Activated gamma-delta T cell treated with anti-CD3 and anti-CD28 coated beads, Interleukin-2, amount 50 U/mL, for 16 hours (primary cell): ENCODE results near the gene RNLS.

Source experiments
- DNase-seq: peaks from one replicate; pipeline ENCODE4 v3.0.0-alpha.2; 2020; ENCODE audit warnings: low read depth

RNLS gene

DNA sequence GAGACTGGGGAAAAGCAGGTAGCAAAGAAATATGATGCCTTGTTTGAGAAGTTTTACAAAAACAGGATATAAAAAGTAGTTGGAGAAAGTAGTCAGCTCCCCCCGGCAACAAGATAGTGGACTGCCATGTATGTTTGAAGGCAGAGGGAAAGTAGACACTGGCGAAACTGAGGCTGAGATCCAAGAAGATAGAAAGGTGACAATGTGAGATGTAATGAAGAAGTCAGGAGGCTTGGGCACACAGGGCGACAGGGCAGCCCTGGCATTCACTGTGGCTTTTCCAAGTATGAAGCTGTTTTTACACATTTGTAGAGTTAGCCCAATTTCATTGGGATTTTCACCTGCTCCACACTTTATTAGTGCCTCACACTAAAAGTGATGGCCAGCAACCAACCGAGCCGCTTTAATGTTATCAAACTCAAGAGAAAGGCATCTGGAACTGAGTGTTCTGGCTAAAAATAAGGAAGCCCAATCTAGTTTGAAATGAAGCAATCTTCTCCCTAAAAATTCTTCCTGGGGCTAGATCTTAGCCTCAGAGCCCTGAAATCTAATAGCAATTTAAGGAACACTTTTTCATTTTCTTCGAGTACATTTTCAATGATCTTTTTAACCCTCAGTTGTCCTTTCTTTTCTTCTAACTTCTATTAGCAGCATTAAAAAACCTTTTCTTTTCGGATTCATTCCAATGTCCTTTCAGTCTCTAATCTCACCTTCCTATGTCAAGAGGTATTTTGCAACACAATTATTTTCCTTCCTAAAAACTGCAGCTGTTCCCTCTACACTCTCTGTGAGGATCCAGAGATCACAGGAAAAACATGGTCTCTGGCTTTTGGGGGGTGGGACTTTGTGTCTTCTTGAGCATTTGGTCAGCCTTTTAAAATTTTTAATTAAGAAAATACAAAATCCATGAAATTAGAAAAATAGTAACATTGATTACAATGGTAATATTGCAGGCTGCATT is 108.0 kb downstream of the RNLS start:
- DNase-seq: no peak

DNA sequence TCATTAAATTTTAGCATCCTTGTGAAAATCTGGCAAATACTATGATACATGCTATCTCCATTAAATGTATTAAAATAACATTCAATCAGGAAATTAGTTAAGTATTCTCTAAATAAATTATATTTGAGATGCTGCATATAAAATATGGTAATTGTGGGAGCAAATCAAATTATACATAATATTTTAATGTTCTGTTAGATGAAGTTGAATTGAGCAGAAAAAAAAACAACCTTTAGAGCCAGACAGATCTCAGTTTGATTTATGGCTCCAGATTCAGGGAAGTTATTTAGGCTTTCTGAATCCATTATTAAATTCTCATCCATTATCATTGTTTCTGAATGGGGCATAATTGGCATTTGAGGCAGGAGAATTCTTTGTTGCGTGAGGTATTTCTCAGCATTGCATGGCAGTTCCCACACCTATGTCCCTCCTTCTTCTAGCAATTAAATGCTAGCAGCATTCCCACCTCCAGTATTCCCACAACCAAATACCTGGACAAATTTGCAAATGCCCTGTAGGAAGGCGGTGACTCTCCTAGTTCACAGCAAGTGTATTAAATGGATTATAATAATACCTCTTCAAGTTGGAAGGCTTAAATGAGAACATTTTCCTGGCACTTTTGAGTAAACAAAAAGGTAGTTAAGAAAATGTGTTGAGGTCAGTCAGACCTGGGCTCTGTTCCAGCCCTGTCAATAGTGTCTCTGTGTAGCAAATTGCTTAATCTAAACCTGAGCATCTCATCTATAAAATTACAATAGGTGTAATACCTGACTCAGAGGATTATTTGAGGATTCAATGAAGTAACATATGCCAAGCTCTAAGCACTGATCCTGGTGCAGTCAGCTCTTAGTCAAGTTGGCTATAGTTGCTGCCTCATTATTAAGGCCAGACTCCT is 108.9 kb downstream of the RNLS start:
- DNase-seq: no peak

DNA sequence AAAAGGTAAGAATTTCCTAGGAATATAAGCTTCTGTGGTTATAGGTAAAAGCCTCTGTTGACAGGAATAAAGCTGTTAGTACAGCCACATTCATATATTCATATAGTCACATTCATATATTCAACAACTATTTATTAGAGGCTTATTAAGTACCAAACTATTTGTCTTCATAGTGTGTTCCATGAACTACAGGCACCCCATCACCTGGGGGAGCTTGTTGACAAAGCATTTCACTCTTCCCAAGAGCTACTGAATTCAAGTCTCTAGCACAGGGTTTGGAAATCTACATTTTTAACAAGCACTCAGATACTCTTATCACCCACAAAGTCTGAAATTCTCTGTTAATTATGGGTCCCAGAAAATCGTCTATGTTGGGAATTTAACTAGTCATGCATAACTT is 110.6 kb downstream of the RNLS start:
- DNase-seq: no peak

DNA sequence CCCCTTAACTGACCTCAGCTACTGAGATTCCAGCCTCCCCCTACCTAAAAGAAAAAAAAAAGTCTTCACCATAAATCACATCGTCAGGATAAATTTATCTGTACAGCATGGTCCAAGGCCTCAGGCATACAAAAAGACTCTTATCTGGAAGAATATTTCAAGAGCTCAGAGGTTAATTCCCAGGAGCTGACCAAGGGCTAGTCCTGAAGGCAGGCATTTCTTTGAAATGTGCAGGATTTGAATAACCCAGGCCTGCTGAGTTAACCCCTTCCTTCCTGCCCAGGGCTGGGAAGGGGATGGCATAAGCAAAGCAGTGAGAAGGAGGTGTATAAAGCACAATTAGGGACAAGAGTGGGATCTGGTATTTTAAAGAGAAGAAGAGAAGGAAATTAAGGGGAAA is 111.2 kb downstream of the RNLS start:
- DNase-seq: no peak

DNA sequence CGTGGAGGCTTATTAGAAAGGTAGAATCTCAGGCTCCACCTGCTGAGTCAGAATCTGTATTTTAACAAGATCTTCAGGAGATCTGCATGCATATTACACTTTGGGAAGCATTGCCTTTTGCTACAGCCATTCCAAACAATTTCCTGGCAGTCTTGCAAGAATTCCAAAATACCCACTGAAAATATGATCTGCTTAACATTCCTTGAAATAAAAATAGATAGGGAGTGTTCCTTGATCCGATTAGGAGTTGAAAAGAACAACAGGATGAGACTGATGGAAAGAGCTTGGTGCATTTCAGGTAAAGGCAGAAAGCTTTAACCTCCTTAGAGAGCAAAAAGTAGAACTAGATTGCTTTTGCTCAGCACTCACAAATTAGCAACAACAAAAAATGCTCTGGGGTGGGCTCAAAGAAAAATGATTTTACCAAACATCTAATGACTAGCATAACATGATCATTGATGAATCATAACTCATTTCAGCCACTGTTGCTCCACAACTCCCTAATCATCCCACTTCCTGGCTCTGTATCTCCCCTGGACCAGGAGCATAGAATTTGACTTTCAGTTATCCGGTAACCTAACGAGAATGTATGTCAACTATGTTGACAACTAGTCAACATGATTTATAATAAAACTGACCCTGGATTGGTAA is 115.2 kb downstream of the RNLS start:
- DNase-seq: no peak

DNA sequence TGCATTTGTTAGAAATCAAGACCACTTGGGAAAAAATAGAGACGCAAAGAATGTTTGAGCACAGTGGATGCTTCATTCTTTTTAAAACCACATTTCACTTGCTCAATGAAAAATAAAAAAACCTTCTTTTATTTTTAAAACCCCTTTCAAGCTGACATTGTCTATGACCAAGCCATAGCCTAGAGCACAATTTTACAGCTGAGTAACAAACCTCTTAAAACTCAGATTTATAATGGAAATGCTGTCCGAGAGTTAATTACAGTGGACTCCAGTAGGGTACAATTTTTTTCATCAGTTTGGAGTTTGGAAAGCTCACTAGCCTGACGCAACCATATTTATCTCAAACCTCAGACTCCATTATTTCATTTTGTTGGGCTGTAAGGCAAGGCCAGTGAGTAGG is 116.3 kb downstream of the RNLS start:
- no peak for DNase-seq

DNA sequence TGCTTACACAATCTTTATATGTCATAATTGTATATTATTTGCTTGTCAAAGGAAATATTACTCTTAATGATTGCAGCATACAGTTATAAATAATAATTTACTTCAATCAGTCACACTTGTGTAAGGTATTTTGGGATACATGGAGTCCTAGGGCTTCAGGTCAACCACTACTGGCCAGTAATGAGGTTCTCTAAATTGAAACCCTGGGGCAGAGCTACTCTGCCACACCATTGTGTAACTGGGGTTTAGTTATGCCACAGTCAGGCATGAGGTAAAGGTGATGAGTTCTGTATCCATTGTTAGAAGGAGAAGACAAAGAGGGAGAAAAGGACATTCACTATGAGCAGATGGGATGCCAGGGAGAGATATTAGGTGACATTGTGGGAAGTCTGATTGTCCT is 117.4 kb downstream of the RNLS start:
- DNase-seq: no peak

DNA sequence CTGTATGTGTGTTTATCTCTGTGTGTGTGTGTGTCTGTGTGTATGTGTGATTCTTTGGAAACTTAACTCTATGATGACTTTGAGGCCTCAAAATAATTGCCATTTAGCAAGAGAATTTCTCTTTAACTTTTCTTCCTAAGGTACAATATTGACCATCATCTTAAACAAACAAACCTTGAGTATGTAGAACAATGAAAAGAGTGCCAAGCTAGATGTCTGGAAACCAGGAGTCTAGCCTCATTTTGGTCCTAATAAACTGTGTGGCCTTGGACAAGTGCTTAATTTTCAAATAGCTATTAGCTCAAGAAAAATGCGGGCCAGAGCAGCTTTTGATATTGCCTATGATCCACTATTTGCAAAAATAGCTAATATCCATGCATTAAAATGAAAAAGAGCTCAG is 119.3 kb downstream of the RNLS start:
- no peak for DNase-seq

DNA sequence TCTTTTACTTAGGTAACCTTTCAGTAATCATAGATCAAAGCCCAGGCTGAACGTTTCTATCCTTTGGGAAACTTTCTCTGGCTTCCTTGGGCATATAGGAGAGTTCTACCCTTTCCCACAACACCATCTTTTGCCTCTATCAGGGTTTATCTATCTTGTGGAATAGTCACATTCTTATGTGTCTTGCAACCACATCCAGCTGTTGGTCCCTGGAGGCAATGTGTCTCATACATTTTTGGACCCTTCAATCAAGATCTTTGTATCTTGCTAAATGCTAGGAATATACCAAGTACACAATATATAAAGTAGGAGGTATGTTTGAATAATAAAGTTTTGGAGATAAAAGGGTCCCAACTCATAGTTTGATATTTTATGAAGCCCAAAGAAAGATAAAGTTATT is 121.7 kb downstream of the RNLS start:
- no peak for DNase-seq

DNA sequence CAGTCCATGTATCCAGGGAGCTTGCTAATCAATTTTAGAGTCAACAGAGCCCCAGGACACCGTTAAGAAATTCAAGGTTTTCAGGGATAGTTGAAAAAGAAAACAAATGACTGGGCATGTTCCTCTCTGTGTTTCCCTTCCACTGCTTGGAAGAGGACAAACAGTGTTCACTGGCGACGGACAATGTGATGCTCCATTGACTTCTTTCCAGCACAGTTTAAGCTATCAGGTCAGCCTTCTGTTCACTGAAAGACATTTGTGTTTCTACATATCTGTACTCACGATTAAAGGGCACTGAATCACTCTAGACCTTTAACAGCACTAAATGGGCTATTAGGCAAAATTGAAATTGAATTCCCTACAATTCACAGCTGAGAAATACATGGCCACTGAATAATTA is 123.6 kb downstream of the RNLS start:
- DNase-seq: no peak

DNA sequence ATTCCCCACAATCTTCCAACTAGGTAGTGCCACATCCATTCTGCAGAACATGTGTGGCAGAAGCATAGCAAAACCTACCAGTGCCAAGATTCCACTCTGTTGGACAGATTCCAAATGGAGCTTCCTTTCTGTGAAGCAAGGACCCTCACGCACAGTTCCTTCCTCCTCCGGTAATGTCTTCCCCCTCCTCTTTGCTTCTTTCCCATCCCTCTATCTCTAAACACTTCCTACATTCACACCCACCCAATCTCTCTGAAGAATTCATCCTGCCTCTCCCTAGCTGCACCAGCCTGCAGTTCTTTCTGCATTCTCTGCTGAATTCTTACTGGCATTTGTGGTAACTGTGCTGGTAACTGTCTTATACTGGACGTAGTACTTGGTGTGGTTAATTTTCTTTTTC is 124.9 kb downstream of the RNLS start:
- no peak for DNase-seq

DNA sequence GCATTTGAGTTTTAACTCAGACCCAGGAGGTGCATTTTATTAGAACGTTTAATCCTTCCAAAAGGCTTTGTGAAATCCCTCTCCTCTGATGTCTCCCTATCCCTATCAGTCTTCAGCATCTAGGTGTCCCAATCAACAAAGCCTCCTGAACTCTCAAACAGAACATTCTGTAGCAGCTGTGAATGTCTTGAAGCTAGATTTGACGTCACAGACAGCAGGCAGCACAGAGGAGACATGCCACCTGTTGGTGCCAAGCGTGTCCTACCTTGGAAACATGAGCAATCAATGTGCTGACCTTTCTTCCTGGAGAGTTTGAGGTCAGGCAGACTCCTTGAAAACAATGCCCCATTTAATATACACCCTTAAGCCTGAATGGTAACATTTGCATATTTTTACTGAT is 125.5 kb downstream of the RNLS start:
- no peak for DNase-seq

DNA sequence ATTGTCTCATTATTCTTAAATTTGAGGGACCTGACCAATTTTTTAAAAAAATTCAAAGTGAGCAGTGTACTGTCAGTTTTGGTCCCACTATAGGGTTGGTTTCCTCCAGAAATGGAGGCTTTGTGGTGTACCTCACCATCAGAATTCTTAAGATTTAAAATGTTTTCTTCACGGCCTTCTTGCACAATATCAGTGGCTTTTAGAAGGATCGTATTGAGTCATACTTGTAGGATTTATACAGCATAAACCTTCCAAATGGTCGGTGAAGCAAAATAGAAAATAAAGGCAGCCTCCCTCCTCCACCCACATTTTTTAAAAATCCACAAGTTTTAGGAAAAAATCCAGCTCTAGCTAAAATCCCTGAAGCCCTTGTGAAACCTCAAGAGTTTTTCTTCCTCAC is 126.4 kb downstream of the RNLS start:
- DNase-seq: no peak

DNA sequence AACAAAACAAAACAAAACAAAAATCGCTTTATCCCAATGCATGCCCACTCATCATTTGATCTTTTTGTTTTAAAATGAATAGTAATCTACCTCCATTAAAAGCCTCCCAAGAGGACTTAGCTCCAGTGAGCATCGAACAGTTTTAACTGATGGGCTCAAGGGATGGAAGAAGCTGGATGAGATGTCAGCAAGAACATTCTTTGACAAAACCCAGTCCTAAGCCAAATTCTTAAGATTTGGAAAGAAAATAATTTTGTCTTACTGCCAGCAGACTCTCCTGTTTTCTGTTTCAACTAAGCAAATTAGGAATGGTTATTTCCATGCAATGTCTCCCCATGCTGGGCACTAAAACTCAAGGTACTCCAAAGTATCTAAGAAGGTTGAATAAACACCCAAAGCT is 127.3 kb downstream of the RNLS start:
- DNase-seq: no peak

DNA sequence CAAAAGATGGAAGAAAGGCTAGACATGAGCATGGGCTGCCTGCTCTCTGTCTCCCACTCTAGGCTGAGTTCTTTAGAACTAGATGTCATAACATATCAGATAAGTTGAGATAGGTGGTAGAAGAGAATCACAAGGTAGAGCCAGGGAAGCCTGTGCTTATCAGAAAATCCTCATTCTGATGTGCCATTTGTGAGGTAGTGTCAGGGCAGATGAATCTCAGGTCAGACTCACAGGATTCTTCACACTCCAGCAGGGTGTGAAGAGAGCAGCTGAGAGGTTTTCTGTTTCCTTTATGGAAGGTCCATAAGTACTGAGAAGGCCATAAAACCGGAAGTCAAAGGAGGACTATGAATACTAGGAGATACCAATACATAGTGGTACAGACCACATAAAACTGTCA is 132.9 kb downstream of the RNLS start:
- DNase-seq: no peak

DNA sequence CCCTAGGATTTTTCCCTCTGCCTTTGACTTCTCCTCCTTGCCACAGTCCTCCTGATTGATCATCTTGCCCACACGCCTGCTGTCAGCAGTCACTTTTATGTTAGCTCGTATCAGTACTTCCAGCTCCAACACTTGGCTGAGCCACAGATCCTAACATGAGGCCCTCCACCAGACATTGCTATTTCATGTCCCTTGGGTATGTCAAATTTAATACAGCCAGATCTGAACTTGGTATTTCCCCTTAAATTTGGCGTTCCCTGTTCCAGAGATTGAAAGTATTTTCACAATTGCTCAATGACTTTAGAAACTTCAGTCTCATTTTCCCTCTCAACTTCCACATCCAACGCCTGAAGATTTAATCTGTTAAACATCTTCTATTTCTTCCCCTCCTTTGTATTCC is 140.4 kb downstream of the RNLS start:
- no peak for DNase-seq

DNA sequence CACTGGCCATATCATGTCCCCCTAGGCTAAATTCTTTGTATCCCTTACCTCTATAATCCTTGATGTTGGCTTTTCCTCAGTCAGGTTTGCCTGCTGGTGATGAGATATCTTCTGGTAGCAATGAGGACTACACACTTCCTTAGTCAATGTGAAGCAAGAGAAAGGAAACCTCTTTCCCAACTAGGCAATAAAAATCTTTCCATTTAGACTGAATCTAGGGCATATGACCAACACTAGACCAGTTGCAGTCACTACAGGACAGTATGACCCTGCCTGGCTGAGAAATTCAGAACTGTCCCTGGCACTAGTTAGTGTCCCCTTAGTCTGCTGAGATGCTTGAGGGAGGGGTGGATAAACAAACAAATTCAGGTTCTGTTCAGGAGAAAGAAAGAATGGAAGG is 142.6 kb downstream of the RNLS start:
- DNase-seq: no peak

DNA sequence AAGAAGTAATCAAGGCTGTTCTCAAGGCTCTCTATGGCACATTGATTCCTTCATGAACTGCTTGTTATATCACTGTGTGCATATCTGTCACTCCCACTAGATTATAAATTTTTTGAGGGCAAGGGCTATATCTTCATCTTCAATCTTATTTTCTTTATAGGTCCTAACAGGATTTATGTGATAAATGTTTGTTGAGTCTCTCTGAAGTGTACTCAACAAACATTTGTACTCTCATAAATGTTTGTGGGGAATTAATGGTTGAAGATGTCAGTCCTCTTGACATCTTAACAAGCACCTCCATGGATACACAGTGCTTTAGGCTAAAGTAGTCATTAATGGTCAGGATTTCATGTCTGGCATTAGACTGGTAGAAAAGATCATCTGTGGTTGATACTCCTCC is 143.2 kb downstream of the RNLS start:
- DNase-seq: no peak

DNA sequence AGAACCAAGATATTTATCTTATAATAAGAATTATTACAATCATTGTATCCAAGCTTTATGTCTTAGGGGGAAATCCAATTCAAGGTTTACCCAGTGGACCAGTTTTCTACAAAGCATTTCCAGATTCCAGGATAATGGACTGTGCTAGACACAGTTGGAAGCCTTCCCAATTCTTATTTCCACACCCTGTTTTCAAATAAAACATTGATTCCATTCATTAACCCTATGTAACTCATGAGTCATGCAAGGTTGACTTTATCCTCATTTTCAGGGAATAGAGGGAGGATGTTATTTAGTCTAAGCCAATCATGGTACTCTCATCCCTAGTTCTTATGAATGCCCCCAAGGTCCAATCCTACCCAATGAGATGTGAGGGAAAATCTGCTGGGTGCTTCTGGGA is 145.7 kb downstream of the RNLS start:
- DNase-seq: no peak

DNA sequence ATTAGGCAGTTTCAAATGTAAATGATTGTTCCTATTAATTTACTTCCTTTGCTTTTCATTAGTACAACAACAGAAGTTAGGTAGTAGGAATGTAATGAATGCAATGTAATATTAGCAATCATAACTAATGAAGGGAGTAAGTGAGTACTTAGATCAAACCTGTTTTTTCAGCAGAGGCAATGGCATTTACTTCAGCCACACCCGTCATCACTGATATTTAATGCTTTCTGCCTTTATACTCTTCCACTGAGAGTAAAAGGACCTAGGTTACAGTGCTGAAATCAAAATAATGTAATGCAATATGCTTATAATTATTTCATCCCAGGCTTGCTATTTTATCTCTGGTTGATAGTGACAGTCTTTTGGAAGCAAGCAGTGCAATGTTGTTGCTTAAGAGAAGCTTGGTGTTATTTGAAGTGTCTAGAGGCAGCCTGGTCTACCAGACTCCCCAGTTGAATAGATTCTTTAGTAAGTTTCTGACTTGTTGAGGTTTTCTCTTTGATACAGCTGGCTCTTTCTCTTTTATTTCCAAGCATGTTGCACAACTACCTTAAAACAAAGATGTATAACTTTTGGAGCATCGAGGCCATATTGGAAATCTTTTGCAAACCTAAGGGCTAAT is 149.4 kb downstream of the RNLS start:
- DNase-seq: no peak

DNA sequence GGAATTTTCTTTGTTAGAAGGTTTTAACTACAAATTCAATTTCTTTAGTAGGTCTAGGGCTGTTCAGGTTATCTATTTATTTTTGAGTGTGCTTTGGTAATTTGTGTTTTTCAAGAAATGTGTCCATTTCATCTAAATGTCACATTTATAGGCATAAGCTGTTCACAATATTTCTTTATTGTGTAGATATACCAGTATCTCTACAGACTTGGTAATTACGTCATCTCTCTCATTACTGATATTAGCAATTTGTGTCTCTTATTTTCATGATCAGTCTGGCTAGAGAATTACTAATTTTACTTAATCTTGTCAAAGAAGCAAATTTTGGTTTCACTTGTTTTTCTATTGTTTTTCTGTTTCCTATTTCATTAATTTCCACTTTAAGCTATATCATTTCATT is 152.0 kb downstream of the RNLS start:
- DNase-seq: no peak

DNA sequence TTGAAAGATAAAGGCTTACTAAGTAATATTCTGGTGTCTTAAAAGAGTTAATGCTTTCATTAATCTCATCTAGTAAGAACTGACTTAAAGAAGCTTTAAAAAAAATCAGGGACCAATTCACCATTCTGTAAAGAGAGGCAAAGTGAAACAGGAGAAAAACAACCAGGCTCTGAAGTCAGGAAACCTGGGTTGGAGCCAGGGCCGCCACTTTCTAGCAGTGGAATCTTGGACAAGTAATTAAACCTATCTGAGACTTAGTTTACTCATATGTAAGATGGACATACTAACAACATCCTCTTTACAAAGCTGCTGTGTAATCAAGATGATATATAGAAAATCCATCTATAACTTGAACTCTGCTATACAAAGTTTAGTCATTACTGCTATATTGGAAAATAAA is 154.1 kb downstream of the RNLS start:
- no peak for DNase-seq
